A549 treated with GW870086 at 1 μM for 4 hours (cell line): Measurements from ENCODE around the gene C1orf116. TPM values are rescaled to one million over a fixed set of nuclear protein-coding genes. Genes with fewer than 3 reads are reported as not detected.

Experiments
- total RNA-seq: library from RNA; stranded (reverse); fragments of 200-300 nt; extraction: Qiagen RNA extraction; gene quantifications from 5 replicates; pipeline ENCODE4 v1.2.3, GENCODE V29; 2022; ENCODE audit warnings: low read depth

The C1orf116 gene
- total RNA-seq: 4.0 to 5.3 TPM (median 4.9 TPM) in 5 replicates

GRCh38 chr1:207032528-207033017 lies at the start of gene C1orf116:
Gene C1orf116 (minus strand): TSS chr1:207032756. CDS start chr1:207027598, 5,158 bp downstream.

DNA sequence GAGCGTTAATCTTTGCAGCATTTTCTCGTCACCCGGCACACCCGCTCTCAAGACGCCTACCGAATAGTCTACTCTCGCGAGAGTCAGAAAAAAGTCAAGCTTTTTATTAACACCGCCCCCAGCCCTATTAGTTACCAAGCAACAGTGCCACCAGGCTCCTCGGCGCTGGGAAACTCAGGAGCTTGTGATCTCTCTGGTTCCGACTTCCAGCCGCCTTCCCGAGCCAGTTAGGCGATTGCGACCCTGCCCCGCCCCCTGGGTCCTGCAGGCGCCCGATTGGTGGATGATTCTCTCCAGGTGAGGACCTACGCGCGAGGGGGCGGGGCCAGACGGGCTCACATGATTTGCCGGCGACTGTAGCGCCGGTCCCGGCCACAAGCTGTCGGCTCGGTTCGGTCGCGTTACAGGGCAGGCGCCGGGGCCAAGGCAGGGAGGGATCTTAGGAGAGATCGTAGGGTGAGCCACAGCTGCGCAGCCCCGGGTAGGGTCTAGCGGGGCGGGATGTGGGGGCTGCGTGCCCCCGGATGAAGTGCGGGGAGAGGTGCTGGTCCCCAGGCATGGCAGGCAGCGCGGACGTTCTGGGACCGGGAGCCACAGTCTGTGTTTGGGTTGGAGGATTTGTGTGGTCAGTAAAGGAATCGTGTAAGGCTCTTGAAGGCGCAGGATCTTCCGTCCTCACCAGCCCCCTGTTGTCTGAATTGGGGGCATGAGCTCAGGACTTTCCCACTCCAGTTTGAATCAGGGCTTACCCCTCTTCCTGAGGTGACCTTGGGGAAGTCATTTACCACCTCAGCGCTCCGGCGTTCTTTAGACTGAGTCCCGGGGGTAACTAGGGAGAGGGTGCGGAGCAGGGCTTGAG lies 20.6 kb upstream of the C1orf116 start, which contains the start of gene PFKFB2:
Gene PFKFB2, plus strand, starts transcription at position 365 of the 859 bp plus-strand sequence. CDS start 1,443 bp downstream, outside the sequence.

DNA sequence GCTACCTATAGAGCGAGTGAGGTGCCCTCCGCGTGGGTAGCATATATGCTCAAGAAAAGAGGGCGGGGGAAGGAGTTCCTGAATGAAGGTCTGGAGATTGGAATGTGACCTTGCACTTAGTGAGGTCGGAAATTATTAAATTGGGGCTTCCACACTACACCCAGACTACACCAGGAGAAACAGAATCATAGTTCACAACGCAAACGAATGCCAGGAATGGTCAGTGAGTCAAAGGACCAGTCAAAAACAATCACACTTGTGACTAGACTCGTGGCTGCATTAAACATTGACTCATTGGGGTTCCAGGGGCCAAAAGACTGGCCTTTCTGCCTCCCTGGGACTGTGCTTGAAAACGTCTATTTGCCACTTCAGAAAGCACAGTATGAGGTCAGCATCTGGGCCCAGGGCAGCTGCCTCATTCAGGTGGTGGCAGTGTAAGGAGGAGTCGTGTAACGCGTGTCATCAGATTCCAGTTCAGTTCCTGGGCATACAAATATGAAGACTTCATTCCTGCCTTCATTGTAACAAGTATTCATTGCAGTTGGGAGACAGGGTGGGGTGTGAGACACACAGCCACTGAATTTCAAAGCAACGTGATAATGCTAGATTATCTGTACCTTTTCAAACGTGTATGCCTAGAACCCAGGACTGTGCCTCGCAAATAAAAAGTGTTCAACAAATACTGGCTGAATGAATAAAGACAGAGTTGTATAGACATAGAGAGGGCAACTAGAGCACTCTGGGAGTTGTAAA lies 18.8 kb upstream of the C1orf116 start, which contains the start of gene YOD1:
Gene YOD1, minus strand, starts transcription at position 18 of the 753 bp plus-strand sequence. CDS start 178 bp downstream, outside the sequence.

GRCh38 chr1:206970446-206970845 lies 62.1 kb downstream of the C1orf116 start, which contains the start of gene FCAMR:
Gene FCAMR (minus strand): TSS chr1:206970460. CDS start chr1:206970125, 335 bp downstream.

Other genes with a start within 250 kb of the C1orf116 start
- not detected in 5 replicates for gene IL20, start 167.1 kb downstream of the C1orf116 start, total RNA-seq
- gene IL24, start 135.3 kb downstream of the C1orf116 start, total RNA-seq: 0.25 to 0.60 TPM (median 0.31 TPM) in 5 replicates
- 3.3 to 6.4 TPM (median 4.4 TPM) in 5 replicates for gene FCMR, start 110.8 kb downstream of the C1orf116 start, total RNA-seq
- gene PIGR, start 86.3 kb downstream of the C1orf116 start, total RNA-seq: not detected in 5 replicates
- gene FCAMR, start 62.3 kb downstream of the C1orf116 start, total RNA-seq: not detected in 5 replicates
- gene YOD1, start 18.5 kb upstream of the C1orf116 start, total RNA-seq: 4.7 to 8.3 TPM (median 6.9 TPM) in 5 replicates
- gene PFKFB2, start 20.5 kb upstream of the C1orf116 start, total RNA-seq: 4.2 to 6.5 TPM (median 5.9 TPM) in 5 replicates
- 1.1 to 2.2 TPM (median 1.7 TPM) in 5 replicates for gene C4BPB, start 56.1 kb upstream of the C1orf116 start, total RNA-seq
- 0.46 to 0.77 TPM (median 0.54 TPM) in 5 replicates for gene C4BPA, start 71.5 kb upstream of the C1orf116 start, total RNA-seq